SK-N-SH (cell line): ENCODE results near the gene SLC12A7.

Experiments
- EP300 ChIP-seq, 2 experiments: IDR thresholded peaks; 2 replicates each; pipeline versions ENCODE4 v1.4.0 to v1.6.1; 2012; ENCODE audit warnings: borderline replicate concordance in 1 of 2, low read depth in 1 of 2, low read length in 1 of 2
- JUND ChIP-seq: IDR thresholded peaks from 2 replicates; pipeline ENCODE4 v1.4.0; 2012
- YY1 ChIP-seq: IDR thresholded peaks from 2 replicates; pipeline ENCODE4 v1.4.0; 2012; ENCODE audit warnings: low read depth, mild to moderate bottlenecking
- TF ChIP-seq, protein P1 (sequence below): IDR thresholded peaks from 2 replicates; pipeline ENCODE4 v1.4.0; 2012; ENCODE audit warnings: low read depth, borderline replicate concordance
- TF ChIP-seq, protein P2 (sequence below): fragments of 150-350 bp; IDR thresholded peaks from 2 replicates; pipeline ENCODE4 v1.6.1; 2016; ENCODE audit warnings: mild to moderate bottlenecking, low read depth, low read length
- TF ChIP-seq, protein P3 (sequence below): fragments of 200-600 bp; sonication (generic); IDR thresholded peaks from 2 replicates; pipeline ENCODE4 v1.6.1; 2017; ENCODE audit warnings: antibody characterized with exemption, mild to moderate bottlenecking, moderate library complexity

DNA sequence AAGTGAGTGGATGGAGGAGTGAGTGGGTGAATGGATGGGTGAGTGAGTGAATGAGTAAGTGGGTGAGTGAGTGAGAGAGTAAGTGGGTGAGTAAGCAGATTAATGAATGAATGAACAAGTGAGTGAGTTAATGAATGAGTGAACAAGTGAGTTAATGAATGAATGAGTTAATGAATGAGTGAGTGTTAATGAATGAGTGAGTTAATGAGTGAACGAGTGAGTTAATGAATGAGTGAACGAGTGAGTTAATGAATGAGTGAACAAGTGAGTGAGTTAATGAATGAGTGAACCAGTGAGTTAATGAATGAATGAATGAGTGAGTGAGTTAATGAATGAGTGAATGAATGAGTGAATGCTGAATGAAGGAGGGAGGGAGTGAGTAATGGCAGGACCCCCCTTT, 76.9 kb downstream of the SLC12A7 start:
- TF ChIP-seq, protein P1, sequence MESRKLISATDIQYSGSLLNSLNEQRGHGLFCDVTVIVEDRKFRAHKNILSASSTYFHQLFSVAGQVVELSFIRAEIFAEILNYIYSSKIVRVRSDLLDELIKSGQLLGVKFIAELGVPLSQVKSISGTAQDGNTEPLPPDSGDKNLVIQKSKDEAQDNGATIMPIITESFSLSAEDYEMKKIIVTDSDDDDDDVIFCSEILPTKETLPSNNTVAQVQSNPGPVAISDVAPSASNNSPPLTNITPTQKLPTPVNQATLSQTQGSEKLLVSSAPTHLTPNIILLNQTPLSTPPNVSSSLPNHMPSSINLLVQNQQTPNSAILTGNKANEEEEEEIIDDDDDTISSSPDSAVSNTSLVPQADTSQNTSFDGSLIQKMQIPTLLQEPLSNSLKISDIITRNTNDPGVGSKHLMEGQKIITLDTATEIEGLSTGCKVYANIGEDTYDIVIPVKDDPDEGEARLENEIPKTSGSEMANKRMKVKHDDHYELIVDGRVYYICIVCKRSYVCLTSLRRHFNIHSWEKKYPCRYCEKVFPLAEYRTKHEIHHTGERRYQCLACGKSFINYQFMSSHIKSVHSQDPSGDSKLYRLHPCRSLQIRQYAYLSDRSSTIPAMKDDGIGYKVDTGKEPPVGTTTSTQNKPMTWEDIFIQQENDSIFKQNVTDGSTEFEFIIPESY = no peak
- no peak for TF ChIP-seq YY1
- TF ChIP-seq EP300 (IDR thresholded peaks at IDR 0.05; ENCODE audit: borderline replicate concordance in 1 of 2, low read depth in 1 of 2, low read length in 1 of 2) = no peak
- TF ChIP-seq, protein P2, sequence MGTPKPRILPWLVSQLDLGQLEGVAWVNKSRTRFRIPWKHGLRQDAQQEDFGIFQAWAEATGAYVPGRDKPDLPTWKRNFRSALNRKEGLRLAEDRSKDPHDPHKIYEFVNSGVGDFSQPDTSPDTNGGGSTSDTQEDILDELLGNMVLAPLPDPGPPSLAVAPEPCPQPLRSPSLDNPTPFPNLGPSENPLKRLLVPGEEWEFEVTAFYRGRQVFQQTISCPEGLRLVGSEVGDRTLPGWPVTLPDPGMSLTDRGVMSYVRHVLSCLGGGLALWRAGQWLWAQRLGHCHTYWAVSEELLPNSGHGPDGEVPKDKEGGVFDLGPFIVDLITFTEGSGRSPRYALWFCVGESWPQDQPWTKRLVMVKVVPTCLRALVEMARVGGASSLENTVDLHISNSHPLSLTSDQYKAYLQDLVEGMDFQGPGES = no peak
- TF ChIP-seq, protein P3, sequence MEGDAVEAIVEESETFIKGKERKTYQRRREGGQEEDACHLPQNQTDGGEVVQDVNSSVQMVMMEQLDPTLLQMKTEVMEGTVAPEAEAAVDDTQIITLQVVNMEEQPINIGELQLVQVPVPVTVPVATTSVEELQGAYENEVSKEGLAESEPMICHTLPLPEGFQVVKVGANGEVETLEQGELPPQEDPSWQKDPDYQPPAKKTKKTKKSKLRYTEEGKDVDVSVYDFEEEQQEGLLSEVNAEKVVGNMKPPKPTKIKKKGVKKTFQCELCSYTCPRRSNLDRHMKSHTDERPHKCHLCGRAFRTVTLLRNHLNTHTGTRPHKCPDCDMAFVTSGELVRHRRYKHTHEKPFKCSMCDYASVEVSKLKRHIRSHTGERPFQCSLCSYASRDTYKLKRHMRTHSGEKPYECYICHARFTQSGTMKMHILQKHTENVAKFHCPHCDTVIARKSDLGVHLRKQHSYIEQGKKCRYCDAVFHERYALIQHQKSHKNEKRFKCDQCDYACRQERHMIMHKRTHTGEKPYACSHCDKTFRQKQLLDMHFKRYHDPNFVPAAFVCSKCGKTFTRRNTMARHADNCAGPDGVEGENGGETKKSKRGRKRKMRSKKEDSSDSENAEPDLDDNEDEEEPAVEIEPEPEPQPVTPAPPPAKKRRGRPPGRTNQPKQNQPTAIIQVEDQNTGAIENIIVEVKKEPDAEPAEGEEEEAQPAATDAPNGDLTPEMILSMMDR = no peak
- no peak for TF ChIP-seq JUND
